Lung (tissue), 12 donors: Measurements from ENCODE around the gene PRH2. TPM values are rescaled to one million over a fixed set of nuclear protein-coding genes. Genes with fewer than 3 reads are reported as not detected.

ENCODE experiments used
- ATAC-seq: fragments of 200-7000 bp; cut with Tn5 transposase; one replicate; pipeline ENCODE4 v1.9.1; 2020; ENCODE audit warnings: moderate number of reproducible peaks; ENCODE audit not compliant: insufficient read depth, low FRiP score
- DNase-seq, 3 donors: peaks; one replicate each; pipeline ENCODE4 v3.0.0-alpha.2; 2013 to 2017
- H3K27ac ChIP-seq, 2 donors: one replicate each; pipeline ENCODE4 v1.5.1; 2013; ENCODE audit warnings: mild to moderate bottlenecking in 2 of 2, moderate library complexity in 2 of 2, control low read depth in 1 of 2, inconsistent platforms in 1 of 2, low read depth in 1 of 2, low read length in 1 of 2
- H3K27me3 ChIP-seq, 3 donors: one replicate each; pipeline ENCODE4 v1.5.1; 2013; ENCODE audit warnings: low read length in 2 of 3; ENCODE audit not compliant: control insufficient read depth in 3 of 3, insufficient read depth in 3 of 3
- H3K36me3 ChIP-seq, 4 donors: one replicate each; pipeline ENCODE4 v1.5.1; 2013; ENCODE audit warnings: low read length in 4 of 4, mild to moderate bottlenecking in 1 of 4, moderate library complexity in 1 of 4; ENCODE audit not compliant: control insufficient read depth in 4 of 4, insufficient read depth in 4 of 4
- H3K4me1 ChIP-seq, 5 donors: one replicate each; pipeline ENCODE4 v1.5.1; 2013; ENCODE audit warnings: low read length in 5 of 5, mild to moderate bottlenecking in 2 of 5, moderate library complexity in 1 of 5; ENCODE audit not compliant: control insufficient read depth in 5 of 5, insufficient read depth in 5 of 5
- H3K4me3 ChIP-seq: one replicate; pipeline ENCODE4 v1.5.1; 2013; ENCODE audit warnings: mild to moderate bottlenecking, control low read depth, moderate library complexity
- H3K9ac ChIP-seq, 2 donors: one replicate each; pipeline ENCODE4 v1.5.1; 2013; ENCODE audit warnings: low read length in 2 of 2, control low read depth in 1 of 2; ENCODE audit not compliant: insufficient read depth in 1 of 2
- H3K9me3 ChIP-seq, 4 donors: one replicate each; pipeline ENCODE4 v1.5.1; 2013; ENCODE audit warnings: low read length in 3 of 4, mild to moderate bottlenecking in 1 of 4, moderate library complexity in 1 of 4; ENCODE audit not compliant: control insufficient read depth in 4 of 4, insufficient read depth in 3 of 4
- WGBS, 2 donors: extraction: QIAGEN DNeasy Blood & Tissue Kit; methylation state at CpG; one replicate each; pipeline ENCODE4 v1.1.7; 2013; 5-methylcytosine and 5-hydroxymethylcytosine counted together
- polyA plus RNA-seq, 2 donors: library from polyadenylated mRNA; stranded (reverse); fragments of 200-250 nt; gene quantifications; one replicate each; pipeline ENCODE4 v1.2.1, GENCODE V29; 2013
- total RNA-seq, 2 donors: library from RNA; depleted of rRNA in 1 of 2; stranded (reverse); fragments of >200 nt in 1 of 2; gene quantifications; one replicate each; pipeline ENCODE4 v1.2.1, GENCODE V29; 2014 to 2021
- TF ChIP-seq, protein P1 (sequence below): IDR thresholded peaks from 2 replicates; pipeline ENCODE4 v1.5.1; 2012; ENCODE audit warnings: mild to moderate bottlenecking; ENCODE audit errors: control extremely low read depth, extremely low read depth
- donor health status: control.
- donor health status: control.
- donor health status: Bipolar disorder and iron deficiency.
- donor health status: healthy.
- donor health status: DM: yes; HTN: yes; CAD: no.

PRH2 gene
- total and polyA plus RNA-seq, 4 donors = 0.30 to 0.31 TPM; not detected in 2

GRCh38 chr12:10919809-10920208 lies 9.2 kb upstream of the PRH2 start:
- no peak for DNase-seq
- 76 to 95% methylated on average over 1 of the region's 1 CpG for WGBS, 2 donors
- TF ChIP-seq, protein P1, sequence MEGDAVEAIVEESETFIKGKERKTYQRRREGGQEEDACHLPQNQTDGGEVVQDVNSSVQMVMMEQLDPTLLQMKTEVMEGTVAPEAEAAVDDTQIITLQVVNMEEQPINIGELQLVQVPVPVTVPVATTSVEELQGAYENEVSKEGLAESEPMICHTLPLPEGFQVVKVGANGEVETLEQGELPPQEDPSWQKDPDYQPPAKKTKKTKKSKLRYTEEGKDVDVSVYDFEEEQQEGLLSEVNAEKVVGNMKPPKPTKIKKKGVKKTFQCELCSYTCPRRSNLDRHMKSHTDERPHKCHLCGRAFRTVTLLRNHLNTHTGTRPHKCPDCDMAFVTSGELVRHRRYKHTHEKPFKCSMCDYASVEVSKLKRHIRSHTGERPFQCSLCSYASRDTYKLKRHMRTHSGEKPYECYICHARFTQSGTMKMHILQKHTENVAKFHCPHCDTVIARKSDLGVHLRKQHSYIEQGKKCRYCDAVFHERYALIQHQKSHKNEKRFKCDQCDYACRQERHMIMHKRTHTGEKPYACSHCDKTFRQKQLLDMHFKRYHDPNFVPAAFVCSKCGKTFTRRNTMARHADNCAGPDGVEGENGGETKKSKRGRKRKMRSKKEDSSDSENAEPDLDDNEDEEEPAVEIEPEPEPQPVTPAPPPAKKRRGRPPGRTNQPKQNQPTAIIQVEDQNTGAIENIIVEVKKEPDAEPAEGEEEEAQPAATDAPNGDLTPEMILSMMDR = no peak
- H3K27me3 ChIP-seq = no peaks in the 10 kb centered on the region
- no peak for ATAC-seq
- H3K36me3 ChIP-seq = no peaks in the 10 kb centered on the region
- no peak overlapping the region for H3K9ac ChIP-seq
- no peaks in the 10 kb centered on the region for H3K4me1 ChIP-seq
- no peaks in the 10 kb centered on the region for H3K9me3 ChIP-seq
- H3K27ac ChIP-seq = no peak overlapping the region
- H3K4me3 ChIP-seq = no peak overlapping the region

DNA sequence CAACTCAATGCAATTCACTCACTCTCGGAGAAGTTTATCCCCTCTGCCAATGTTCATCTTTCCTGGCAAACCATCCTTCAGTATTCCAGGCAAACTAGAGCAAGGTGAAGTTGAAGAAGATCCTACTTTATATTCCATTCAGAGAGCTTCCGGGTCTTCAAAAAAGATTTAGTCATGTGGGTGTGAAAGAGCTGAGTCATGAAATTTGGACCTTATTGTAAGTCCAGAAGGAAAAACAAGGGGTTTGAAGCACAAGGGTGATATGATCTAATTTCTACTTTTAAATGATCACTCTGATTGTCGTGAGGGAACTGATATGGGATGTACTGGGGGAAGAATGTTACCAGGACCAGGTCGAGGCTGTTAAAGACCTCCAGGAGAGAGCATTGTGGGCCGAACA lies 2.8 kb upstream of the PRH2 start:
- 85 to 97% methylated on average over 5 of the region's 5 CpGs for WGBS, 2 donors
- DNase-seq (no peak), ATAC-seq (no peak)
- no peak overlapping the region for H3K27ac ChIP-seq
- no peaks in the 10 kb centered on the region for H3K36me3 ChIP-seq
- peaks cover 0 to 3% (median 0%) of the 10 kb centered on the region in 5 donors for H3K4me1 ChIP-seq
- TF ChIP-seq, protein P1 = no peak
- no peak overlapping the region for H3K4me3 ChIP-seq
- no peak overlapping the region for H3K9ac ChIP-seq
- H3K27me3 ChIP-seq = no peaks in the 10 kb centered on the region
- no peaks in the 10 kb centered on the region for H3K9me3 ChIP-seq

DNA sequence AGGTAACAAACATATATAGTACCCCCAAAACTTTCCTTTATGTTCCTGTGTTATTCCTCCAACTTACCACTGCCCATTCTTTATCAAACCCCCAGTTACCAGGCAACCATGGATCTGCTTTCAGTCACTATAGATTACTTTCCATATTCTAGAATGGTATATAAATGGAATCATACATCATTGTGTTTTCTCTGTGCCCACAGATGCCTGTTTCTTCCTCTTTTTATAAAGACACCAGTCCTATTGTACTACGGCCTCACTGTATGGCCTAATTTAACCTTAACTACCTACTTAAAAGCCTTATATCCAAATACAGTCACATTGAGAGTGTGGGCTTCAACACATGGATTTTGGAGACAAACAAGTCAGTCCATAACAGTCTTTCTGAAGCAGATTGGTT lies 7.5 kb downstream of the PRH2 start:
- Histone ChIP-seq H3K4me3 (no peak overlapping the region), H3K27ac (no peak overlapping the region), H3K27me3 (no peaks in the 10 kb centered on the region), H3K9ac (no peak overlapping the region), H3K4me1 (peaks cover 0 to 2% (median 0%) of the 10 kb centered on the region in 5 donors), H3K9me3 (no peaks in the 10 kb centered on the region), H3K36me3 (no peaks in the 10 kb centered on the region)
- TF ChIP-seq, protein P1 = no peak
- DNase-seq (no peak), ATAC-seq (no peak)
- 76 to 92% methylated on average over 1 of the region's 1 CpG for WGBS, 2 donors

- peaks cover 0 to 1% (median 0%) of the 10 kb centered on the region in 4 donors for H3K9me3 ChIP-seq
- TF ChIP-seq, protein P1 = no peak
- no peak for ATAC-seq
- 85 to 98% methylated on average over 1 of the region's 1 CpG for WGBS, 2 donors
- H3K27ac ChIP-seq = no peak within 1 kb of the TSS
- DNase-seq = no peak
- peaks cover 0 to 2% (median 0%) of the 10 kb centered on the region in 5 donors for H3K4me1 ChIP-seq
- H3K4me3 ChIP-seq = no peak within 1 kb of the TSS
- no peak within 1 kb of the TSS for H3K9ac ChIP-seq
- H3K27me3 ChIP-seq = no peaks in the 10 kb centered on the region
- no peaks in the 10 kb centered on the region for H3K36me3 ChIP-seq
Measured at GRCh38 chr12:10939163-10939562, 10.1 kb downstream of the PRH2 start, which contains the start of gene TAS2R14. Gene TAS2R14 (minus strand): TSS chr12:10939263. CDS start chr12:10939207, 56 bp downstream.
